Adrenal gland (tissue), 12 donors: ENCODE measurements around the gene RASGRF2. TPM values are rescaled to one million over a fixed set of nuclear protein-coding genes. Genes with fewer than 3 reads are reported as not detected.

ENCODE experiments used
- DNase-seq, 7 donors: peaks; one replicate each; pipeline ENCODE4 v3.0.0-alpha.2; 2019 to 2020
- H3K27ac ChIP-seq, 5 donors: fragments of 200-600 bp; sonication (generic) in 4 of 5; 1 replicate in 3 of 5; 2 replicates in 2 of 5; pipeline versions ENCODE4 v1.5.1 to v1.8.0; 2016 to 2020; ENCODE audit warnings: mild to moderate bottlenecking in 1 of 5
- H3K27me3 ChIP-seq: fragments of 200-600 bp; 2 replicates; pipeline ENCODE4 v1.8.0; 2021
- H3K36me3 ChIP-seq, 2 donors: fragments of 200-600 bp; replicated peaks in 1 of 2; 1 replicate in 1 of 2; 2 replicates in 1 of 2; pipeline versions ENCODE4 v1.5.1 to v1.8.0; 2018 to 2022
- H3K4me1 ChIP-seq, 2 donors: fragments of 200-600 bp; replicated peaks in 1 of 2; 1 replicate in 1 of 2; 2 replicates in 1 of 2; pipeline versions ENCODE4 v1.5.1 to v1.8.0; 2018 to 2021
- H3K4me3 ChIP-seq, 4 donors: fragments of 200-600 bp; sonication (generic) in 3 of 4; one replicate each; pipeline ENCODE4 v1.5.1; 2016 to 2018
- H3K9me3 ChIP-seq, 3 donors: fragments of 200-600 bp; sonication (generic) in 1 of 3; replicated peaks in 1 of 3; 1 replicate in 2 of 3; 2 replicates in 1 of 3; pipeline versions ENCODE4 v1.5.1 to v1.8.0; 2016 to 2021
- CTCF ChIP-seq, 6 experiments: fragments of 450-650 bp in 4 of 6; fragments of 200-600 bp in 2 of 6; sonication (generic) in 1 of 6; IDR thresholded peaks; 1 replicate in 5 of 6; 2 replicates in 1 of 6; pipeline versions ENCODE4 v1.5.1 to v1.8.0; 2016 to 2021; ENCODE audit warnings: antibody characterized with exemption in 6 of 6, mild to moderate bottlenecking in 2 of 6, moderate library complexity in 1 of 6
- POLR2A ChIP-seq, 2 donors: fragments of 450-650 bp; IDR thresholded peaks; one replicate each; pipeline ENCODE4 v1.6.1; 2017; ENCODE audit warnings: antibody characterized with exemption in 2 of 2, mild to moderate bottlenecking in 2 of 2, moderate library complexity in 1 of 2
- whole genome bisulfite sequencing, 4 donors: extraction: QIAGEN DNeasy Blood & Tissue Kit in 2 of 4; methylation state at CpG; one replicate each; pipeline versions ENCODE4 v1.1.5 to v1.1.7; 2013 to 2017; 5-methylcytosine and 5-hydroxymethylcytosine counted together
- intact Hi-C, 2 donors: fragments of 100-400 bp; cut with DNase I; formaldehyde crosslinking; loops; one replicate each; pipeline versions ENCODE4 v1.14.1 to v1.15.0; 2022 to 2023
- polyA plus RNA-seq, 3 donors: library from polyadenylated mRNA; stranded (reverse); fragments of 200-250 nt in 2 of 3; fragments of 350-450 nt in 1 of 3; fragmentation: Illumina TruSeq in 1 of 3; extraction: RNeasy Lipid Tissue Mini Kit (QIAGEN cat#74804) in 1 of 3; gene quantifications; one replicate each; pipeline ENCODE4 v1.2.3, GENCODE V29; 2013 to 2014
- total RNA-seq, 9 donors: library from RNA; depleted of rRNA in 4 of 9; stranded (reverse); fragments of >200 nt in 4 of 9; fragments of 120-200 nt in 1 of 9; fragmentation: NEBNext Ultra II Directional in 1 of 9; extraction: Animal tissue kit (Norgen Biotek cat#: 25700) in 1 of 9; gene quantifications; one replicate each; pipeline versions ENCODE4 v1.1.0 to v1.2.4, GENCODE V29; 2013 to 2023
- donor health status: healthy with polysubstance abuse.
- donor health status: Bipolar disorder and iron deficiency.
- donor health status: DM: yes; HTN: yes; CAD: no.
- donor health status: DM: no; HTN: no; CAD: no.
- donor health status: DM: no; HTN: no; CAD: no.
- donor health status: DM: yes; HTN: yes; CAD: no.

RASGRF2 gene
- total and polyA plus RNA-seq, 12 donors = 0.33 to 5.7 (median 2.4) TPM

DNA sequence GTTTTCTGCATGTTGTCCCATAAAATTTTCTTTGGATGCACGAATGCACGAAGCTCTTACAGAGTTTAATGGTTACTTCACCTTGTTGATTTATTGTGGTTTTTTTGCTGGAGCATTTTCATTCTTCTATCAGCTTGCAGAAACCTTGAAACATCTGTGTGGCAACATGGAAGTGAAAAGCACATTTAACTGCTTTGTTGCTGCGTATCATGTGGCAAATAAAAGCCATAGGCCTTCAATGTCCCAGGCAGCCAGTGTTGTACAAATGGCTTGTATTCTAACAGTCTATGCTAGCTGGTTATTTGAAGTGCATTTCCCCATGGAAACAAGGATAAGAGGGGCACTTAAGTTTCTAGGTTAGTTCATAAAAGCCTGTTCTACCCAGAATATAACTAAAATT is 42.5 kb upstream of the RASGRF2 start:
- Histone ChIP-seq H3K27me3 (no peaks in the 10 kb centered on the region), H3K27ac (no peak overlapping the region), H3K4me1 (no peaks in the 10 kb centered on the region), H3K9me3 (no peaks in the 10 kb centered on the region), H3K4me3 (no peak overlapping the region), H3K36me3 (no peaks in the 10 kb centered on the region)
- TF ChIP-seq POLR2A (IDR thresholded peaks at IDR 0.05) = no peak
- no peak for TF ChIP-seq CTCF (IDR thresholded peaks at IDR 0.05)
- 45 to 57% (median 50%) methylated on average over 3 of the region's 3 CpGs for WGBS, 4 donors
- DNase-seq = no peak
- intact Hi-C loops = no loop called here

- Histone ChIP-seq H3K4me1 (no peaks in the 10 kb centered on the region), H3K9me3 (no peaks in the 10 kb centered on the region)
Measured at GRCh38 chr5:80919678-80920196, 40.4 kb upstream of the RASGRF2 start.

GRCh38 chr5:80920333-80920732 is 39.8 kb upstream of the RASGRF2 start:
- intact Hi-C loops = no loop called here
- Histone ChIP-seq H3K4me1 (no peaks in the 10 kb centered on the region), H3K27me3 (no peaks in the 10 kb centered on the region), H3K9me3 (no peaks in the 10 kb centered on the region), H3K4me3 (no peak overlapping the region), H3K36me3 (no peaks in the 10 kb centered on the region), H3K27ac (no peak overlapping the region)
- TF ChIP-seq CTCF (IDR thresholded peaks at IDR 0.05) = no peak
- TF ChIP-seq POLR2A (IDR thresholded peaks at IDR 0.05) = no peak
- no peak for DNase-seq

More at GRCh38 chr5:80919678-80920196, 40.4 kb upstream of the RASGRF2 start:
- Histone ChIP-seq H3K27ac (no peak overlapping the region), H3K4me3 (no peak overlapping the region), H3K27me3 (no peaks in the 10 kb centered on the region), H3K36me3 (no peaks in the 10 kb centered on the region)
- intact Hi-C loops = no loop called here
- 82 to 91% (median 87%) methylated on average over 6 of the region's 6 CpGs for WGBS, 4 donors
- DNase-seq = no peak
- no peak for TF ChIP-seq CTCF (IDR thresholded peaks at IDR 0.05)
- TF ChIP-seq POLR2A (IDR thresholded peaks at IDR 0.05) = no peak

DNA sequence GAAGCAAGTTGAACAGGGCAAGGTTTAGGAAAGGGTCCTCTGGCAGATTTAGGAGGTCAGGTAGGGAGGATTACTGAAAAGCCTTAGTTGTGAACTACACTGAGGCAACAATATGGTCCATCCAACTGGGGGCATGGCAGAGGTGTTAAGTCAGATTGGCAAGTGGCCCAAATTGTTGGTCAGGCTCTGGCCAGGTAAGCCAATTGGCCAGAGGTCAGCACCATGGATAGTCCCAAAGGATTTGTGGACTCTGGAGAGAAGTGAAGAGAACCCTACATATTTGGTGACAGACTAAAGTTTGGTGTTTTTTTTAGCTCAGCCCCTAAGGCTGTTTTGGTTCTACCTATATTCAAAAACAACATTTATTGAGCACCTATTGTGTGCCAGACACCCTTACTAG is 39.1 kb upstream of the RASGRF2 start:
- H3K27ac ChIP-seq = no peak overlapping the region
- TF ChIP-seq CTCF (IDR thresholded peaks at IDR 0.05) (no peak), POLR2A (IDR thresholded peaks at IDR 0.05) (no peak)
- no peaks in the 10 kb centered on the region for H3K36me3 ChIP-seq
- no peaks in the 10 kb centered on the region for H3K4me1 ChIP-seq
- no peaks in the 10 kb centered on the region for H3K27me3 ChIP-seq
- no peak for DNase-seq
- intact Hi-C loops = no loop called here
- H3K9me3 ChIP-seq = no peaks in the 10 kb centered on the region
- no peak overlapping the region for H3K4me3 ChIP-seq
